Natural killer cell treated with Interleukin-12 subunit alpha and Interleukin-12 subunit beta and Interleukin-15 and Interleukin-18, amount 100 ng/mL, for 72 hours (primary cell): ENCODE results near the gene TSPEAR. TPM values are rescaled to one million over a fixed set of nuclear protein-coding genes. Genes with fewer than 3 reads are reported as not detected.

Source experiments
- ATAC-seq, 2 donors: fragments of 150-1000 bp; cut with Tn5 transposase in 1 of 2; sonication (Bioruptor Pico), chemical (Tn5 transposase) in 1 of 2; 2 replicates each; pipeline ENCODE4 v1.10.0; 2021
- DNase-seq: peaks from one replicate; pipeline ENCODE4 v3.0.0; 2022; ENCODE audit warnings: low spot score
- H3K27ac Mint-ChIP-seq, 2 donors: 1 replicate in 1 of 2; 2 replicates in 1 of 2; pipeline ENCODE4 v1.8.0; 2022; ENCODE audit warnings: mixed read lengths in 2 of 2, mild to moderate bottlenecking in 1 of 2, moderate library complexity in 1 of 2
- H3K27me3 Mint-ChIP-seq, 2 donors: 1 replicate in 1 of 2; 2 replicates in 1 of 2; pipeline ENCODE4 v1.8.0; 2022; ENCODE audit warnings: mixed read lengths in 2 of 2
- H3K36me3 Mint-ChIP-seq: one replicate; pipeline ENCODE4 v1.8.0; 2022; ENCODE audit warnings: mixed read lengths
- H3K4me1 Mint-ChIP-seq, 2 donors: 1 replicate in 1 of 2; 2 replicates in 1 of 2; pipeline ENCODE4 v1.8.0; 2022; ENCODE audit warnings: low read depth in 2 of 2, mixed read lengths in 2 of 2, mild to moderate bottlenecking in 1 of 2
- H3K4me3 Mint-ChIP-seq: one replicate; pipeline ENCODE4 v1.8.0; 2022; ENCODE audit warnings: mixed read lengths
- H3K9me3 Mint-ChIP-seq: 2 replicates; pipeline ENCODE4 v1.8.0; 2022; ENCODE audit warnings: mixed read lengths
- total RNA-seq, 2 donors: library from RNA; stranded (reverse); gene quantifications; one replicate each; pipeline ENCODE4 v1.2.3, GENCODE V29; 2022

The TSPEAR gene
- total RNA-seq, 2 donors from 2014 or later: not detected

DNA sequence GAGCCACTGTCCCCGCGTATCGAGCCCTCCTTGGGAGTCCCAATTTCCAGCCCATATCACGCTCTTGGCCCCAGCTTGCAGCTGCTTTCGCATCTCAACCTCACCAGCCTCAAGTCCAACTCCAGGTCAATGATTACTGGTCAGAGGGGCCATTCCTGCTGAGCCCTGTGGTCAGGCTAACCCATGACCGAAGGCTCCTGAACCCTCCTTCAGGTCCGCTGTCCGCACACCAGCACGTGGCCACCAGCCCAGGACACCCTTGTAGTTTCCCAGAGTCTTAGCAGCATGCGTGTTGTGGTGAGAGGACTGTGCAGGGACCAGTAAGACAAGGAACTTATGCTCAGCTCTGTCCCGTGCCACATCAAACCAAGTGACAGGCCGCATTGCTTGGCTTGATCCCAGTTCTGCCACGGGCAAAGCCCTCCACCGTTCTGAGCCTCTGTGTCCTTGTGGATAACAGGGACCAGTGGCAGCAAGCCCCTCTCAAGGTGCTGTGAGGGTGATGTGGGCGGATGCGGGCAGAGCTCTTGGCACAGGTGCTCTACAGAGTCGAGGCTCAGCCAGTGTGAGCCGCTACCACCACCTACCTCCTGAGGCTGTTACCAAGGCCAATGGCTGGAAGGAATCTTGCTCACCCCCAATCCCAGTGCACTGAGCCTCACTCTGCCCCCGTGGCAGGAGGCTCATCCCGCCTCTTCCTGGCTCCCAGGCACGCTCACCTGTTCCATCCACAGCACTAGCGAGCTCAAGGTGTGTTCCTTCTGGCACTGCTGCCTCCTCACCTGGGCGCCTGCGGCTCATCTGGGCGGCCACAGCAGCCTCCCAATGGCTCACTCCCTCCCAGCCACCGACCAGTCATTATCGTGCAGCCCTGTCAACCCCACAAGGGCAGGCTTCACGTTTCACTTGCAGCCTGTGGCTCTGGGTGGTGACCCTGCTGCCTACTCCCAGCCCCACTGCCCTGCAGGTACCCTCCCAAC, 191.7 kb downstream of the TSPEAR start:
- DNase-seq: peak; percentile 53
- no peak overlapping the region for H3K27ac Mint-ChIP-seq

DNA sequence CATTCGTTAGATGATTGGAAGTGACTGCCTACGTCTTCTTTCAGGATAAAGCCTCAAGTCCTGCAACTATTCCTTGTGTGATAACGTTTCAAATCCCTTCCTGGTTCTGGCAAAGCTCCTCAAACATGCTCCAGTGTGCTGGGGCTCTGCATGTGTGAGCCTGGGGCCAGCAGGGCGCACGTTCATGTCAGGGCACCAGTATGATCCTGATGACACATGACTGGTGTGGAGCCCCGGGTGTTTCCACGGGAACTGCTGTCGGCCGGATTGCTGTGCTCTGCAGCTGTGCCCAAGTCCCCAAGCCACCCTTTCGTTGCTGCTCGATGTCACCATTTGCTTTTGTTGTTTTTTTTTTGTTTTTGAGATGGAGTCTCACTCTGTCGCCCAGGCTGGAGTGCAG, 192.7 kb downstream of the TSPEAR start:
- no peaks in the 10 kb centered on the region for H3K9me3 Mint-ChIP-seq
- no peak overlapping the region for H3K27ac Mint-ChIP-seq
- DNase-seq (no peak), ATAC-seq (no peak)
- no peaks in the 10 kb centered on the region for H3K36me3 Mint-ChIP-seq
- H3K4me1 Mint-ChIP-seq: peaks cover 0 to 7% of the 10 kb centered on the region in 2 donors
- H3K27me3 Mint-ChIP-seq: no peaks in the 10 kb centered on the region
- no peak overlapping the region for H3K4me3 Mint-ChIP-seq

More for the DNA sequence above, 191.7 kb downstream of the TSPEAR start:
- no peaks in the 10 kb centered on the region for H3K9me3 Mint-ChIP-seq
- no peaks in the 10 kb centered on the region for H3K27me3 Mint-ChIP-seq
- ATAC-seq: no peak
- peaks cover 0 to 7% of the 10 kb centered on the region in 2 donors for H3K4me1 Mint-ChIP-seq
- no peaks in the 10 kb centered on the region for H3K36me3 Mint-ChIP-seq
- no peak overlapping the region for H3K4me3 Mint-ChIP-seq

DNA sequence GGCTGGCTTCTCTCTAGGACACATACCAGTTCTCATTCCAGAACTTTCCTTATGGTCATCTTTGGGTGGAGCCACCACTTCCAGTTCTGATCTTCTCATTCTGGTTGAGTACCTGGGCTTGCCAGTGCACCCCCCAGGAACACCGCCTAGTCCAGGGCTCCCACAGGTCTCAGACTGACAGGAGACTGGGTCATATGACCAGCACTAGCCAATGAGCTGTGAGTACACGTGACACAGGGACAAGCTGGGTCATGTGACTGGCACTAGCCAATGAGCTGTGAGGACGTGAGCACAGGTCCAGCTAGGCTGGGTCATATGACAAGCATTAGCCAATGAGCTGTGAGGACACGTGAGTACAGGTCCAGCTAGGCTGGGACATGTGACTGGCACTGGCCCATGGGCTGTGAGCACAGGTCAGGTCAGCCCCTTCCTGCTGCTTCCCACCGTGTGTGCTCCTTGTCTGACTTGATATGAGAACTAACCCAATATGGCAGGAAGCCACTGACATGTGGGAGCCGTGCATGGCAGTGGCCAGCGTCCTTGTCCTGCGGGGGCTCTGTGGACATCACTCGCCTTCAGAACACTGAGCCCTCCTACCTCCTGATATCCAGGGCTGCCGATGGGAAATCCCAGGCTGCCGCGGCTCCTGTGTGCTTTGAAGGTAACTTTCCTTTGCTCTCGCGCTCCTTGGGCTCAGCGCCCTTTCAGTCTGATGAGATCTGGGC, 194.0 kb downstream of the TSPEAR start:
- Mint-ChIP-seq H3K4me3 (no peak overlapping the region), H3K9me3 (no peaks in the 10 kb centered on the region), H3K36me3 (no peaks in the 10 kb centered on the region), H3K4me1 (peaks cover 0 to 7% of the 10 kb centered on the region in 2 donors), H3K27ac (no peak overlapping the region), H3K27me3 (no peaks in the 10 kb centered on the region)
- ATAC-seq: peak; percentile 55 to 64
- DNase-seq: no peak

DNA sequence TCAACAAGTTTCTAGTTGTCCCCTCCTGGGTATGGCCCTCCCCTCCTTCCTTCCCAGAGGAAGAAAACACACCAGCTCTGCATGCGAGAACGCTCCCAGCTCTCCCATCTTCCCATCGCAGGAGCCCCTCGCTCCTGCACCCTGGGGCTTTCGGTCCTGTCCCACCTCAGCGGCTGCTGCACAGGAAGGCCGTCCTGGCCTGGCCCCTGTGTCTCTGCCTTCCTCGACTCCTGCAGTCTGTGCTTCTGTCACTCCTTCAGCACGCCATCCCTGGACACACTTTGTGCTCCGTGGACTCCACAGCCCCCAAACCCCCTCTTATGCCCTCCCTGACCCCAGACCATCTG, 194.6 kb downstream of the TSPEAR start:
- ATAC-seq (no peak), DNase-seq (no peak)
- Mint-ChIP-seq H3K4me1 (peaks cover 0 to 7% of the 10 kb centered on the region in 2 donors), H3K9me3 (no peaks in the 10 kb centered on the region), H3K27ac (no peak overlapping the region), H3K36me3 (no peaks in the 10 kb centered on the region), H3K4me3 (no peak overlapping the region), H3K27me3 (no peaks in the 10 kb centered on the region)

DNA sequence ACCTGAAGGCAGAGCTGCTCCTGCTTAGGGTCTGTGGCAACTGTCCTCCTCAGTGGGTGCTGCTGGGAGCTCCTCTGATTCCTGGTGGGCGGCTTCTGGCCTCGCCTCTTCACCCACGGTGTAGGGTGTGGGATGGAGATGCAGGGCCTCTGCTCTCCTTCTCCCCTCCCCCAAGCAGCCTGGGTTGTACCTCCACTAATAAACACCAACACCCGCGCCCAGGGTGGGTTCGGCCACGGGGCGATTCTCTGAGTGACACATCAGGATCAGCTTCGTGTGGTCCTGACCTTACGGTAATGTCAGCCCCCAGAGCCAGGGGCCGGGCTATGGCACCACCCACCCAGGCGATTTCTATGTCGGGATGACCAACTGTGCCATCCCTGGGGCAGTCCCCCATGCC, 195.0 kb downstream of the TSPEAR start:
- no peak for DNase-seq
- Mint-ChIP-seq H3K9me3 (no peaks in the 10 kb centered on the region), H3K4me1 (peaks cover 0 to 7% of the 10 kb centered on the region in 2 donors), H3K36me3 (no peaks in the 10 kb centered on the region), H3K4me3 (no peak overlapping the region), H3K27ac (no peak overlapping the region), H3K27me3 (no peaks in the 10 kb centered on the region)
- no peak for ATAC-seq

DNA sequence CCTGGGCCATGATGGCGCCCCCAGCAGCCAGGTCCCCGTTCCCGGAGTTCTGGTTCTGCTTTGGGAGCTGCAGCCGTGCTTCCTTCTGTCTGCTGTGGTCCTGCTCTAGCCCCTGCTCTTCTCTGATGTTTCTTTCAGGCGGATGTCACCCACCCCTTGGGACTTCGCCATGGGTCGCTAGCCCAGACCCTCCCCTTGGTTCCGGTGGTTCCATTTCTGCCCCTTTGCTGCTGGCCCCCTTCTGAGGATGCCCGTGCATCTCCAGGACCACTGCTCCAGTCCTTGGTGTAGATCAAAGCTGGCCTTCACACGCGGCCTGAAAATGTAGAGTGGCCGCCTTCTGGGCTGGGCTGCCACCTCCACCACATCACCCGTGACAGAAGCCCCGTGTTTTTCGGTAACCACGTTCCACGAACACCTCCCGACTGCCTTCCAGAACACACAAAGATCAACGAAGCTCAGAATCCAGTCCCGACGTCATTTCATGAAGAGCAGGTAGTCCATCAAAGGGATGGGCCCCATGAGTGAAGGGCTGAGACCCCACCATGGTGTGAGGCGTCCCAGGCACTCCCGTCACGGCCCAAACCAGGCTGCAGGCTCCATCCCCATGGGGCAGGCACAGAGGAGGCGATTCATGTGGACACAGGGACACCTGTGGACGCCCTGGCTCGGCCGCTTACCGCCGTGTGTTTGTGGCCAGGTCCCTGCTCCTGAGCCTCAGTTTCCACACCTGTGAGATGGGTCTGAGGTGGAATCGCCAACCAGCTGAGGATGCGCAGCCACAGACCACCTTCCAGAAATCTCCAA, 195.8 kb downstream of the TSPEAR start:
- Mint-ChIP-seq H3K9me3 (no peaks in the 10 kb centered on the region), H3K4me1 (peaks cover 0 to 7% of the 10 kb centered on the region in 2 donors), H3K4me3 (no peak overlapping the region), H3K27me3 (no peaks in the 10 kb centered on the region), H3K36me3 (no peaks in the 10 kb centered on the region), H3K27ac (no peak overlapping the region)
- ATAC-seq: no peak
- no peak for DNase-seq

DNA sequence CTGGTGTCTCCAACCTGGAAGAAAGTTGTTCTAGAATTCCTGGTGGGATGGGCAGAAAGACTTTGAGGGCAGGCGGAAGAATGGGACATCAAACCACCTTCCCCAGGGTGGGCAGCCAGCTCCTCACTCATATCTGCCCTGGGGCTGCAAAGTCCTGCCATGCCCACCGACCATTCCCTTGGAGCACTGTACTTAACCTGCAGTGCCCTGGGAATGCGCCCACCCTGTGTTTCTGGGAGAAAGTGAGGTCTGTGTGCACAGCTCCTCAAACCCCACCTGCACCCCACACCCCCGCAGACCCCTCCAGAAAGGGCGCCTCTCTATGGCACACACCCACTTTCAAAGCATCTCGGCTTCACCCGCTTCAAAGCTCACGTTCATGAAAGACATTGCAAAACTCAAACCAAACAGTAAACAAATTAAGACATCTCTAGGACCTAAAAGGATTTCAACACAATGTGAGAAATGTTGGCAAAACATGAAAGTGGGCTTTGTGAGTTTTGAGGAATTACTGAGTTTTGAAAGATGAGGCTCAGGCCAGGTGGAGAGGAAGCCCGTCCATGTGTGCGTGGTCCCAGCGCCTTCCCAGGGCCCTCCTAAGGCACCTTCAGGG, 196.5 kb downstream of the TSPEAR start:
- no peak overlapping the region for H3K4me3 Mint-ChIP-seq
- ATAC-seq (no peak), DNase-seq (no peak)
- H3K27ac Mint-ChIP-seq: no peak overlapping the region
- H3K9me3 Mint-ChIP-seq: no peaks in the 10 kb centered on the region
- H3K36me3 Mint-ChIP-seq: no peaks in the 10 kb centered on the region
- no peaks in the 10 kb centered on the region for H3K27me3 Mint-ChIP-seq
- H3K4me1 Mint-ChIP-seq: peaks cover 0 to 7% of the 10 kb centered on the region in 2 donors

DNA sequence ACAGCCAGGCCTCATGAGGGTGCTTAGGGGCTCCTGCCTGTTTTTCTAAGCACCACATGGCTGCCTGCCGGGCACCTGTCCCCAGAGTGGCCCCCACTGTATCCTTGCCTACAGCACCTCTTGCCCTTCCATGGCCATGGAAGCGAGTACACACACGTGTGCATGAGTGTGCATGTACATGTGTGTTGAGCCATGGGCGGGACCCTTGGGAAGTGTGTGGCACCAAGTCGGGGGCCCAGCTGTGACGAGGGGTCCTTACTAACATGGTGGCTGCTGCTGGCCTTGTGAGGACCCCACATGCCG, 197.2 kb downstream of the TSPEAR start:
- ATAC-seq (no peak), DNase-seq (no peak)
- no peaks in the 10 kb centered on the region for H3K27me3 Mint-ChIP-seq
- H3K4me1 Mint-ChIP-seq: peaks cover 0 to 7% of the 10 kb centered on the region in 2 donors
- H3K4me3 Mint-ChIP-seq: no peak overlapping the region
- H3K36me3 Mint-ChIP-seq: no peaks in the 10 kb centered on the region
- H3K9me3 Mint-ChIP-seq: no peaks in the 10 kb centered on the region
- no peak overlapping the region for H3K27ac Mint-ChIP-seq

DNA sequence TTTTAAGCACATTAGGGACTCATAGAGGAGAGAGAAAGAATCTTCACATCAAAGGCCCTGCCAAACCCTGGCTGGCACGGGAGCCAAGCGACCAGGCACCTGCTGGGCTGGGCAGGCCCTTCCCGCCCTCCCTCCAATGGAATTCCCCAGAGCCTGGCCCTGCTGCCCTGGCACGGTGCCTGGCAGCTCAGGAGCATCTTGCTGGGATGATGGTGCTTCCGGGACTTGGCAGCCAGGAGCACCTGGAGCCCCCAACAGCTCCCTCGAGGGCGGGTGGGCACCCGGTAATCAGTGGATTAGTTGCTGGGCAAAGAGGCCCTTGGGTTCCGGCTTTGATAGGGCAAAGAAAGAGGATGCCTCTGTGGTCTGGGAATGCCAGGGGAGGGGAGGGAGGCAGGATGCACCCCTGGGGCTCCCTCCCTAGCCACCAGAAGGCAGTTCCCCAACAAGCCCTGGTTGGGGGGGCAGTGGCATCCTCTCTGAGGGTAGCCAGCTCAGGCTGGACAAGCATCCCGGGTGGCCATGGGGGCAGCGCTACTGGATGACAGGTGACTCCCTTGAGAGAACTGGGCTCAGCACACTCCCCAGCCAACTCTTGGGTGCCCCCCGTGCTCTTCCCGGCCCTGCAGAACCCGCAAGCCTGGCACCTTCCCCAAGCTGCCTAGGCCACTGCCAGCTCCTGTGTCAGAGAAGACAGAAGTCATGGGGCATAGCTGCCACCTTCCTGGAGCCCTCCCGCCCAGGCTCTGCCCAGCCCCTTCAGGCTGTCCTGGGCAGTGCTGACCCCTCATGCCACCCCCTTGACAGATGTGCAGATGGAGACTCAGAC, 197.8 kb downstream of the TSPEAR start:
- Mint-ChIP-seq H3K4me1 (peaks cover 0 to 7% of the 10 kb centered on the region in 2 donors), H3K27me3 (no peaks in the 10 kb centered on the region), H3K9me3 (no peaks in the 10 kb centered on the region), H3K36me3 (no peaks in the 10 kb centered on the region), H3K27ac (no peak overlapping the region), H3K4me3 (no peak overlapping the region)
- no peak for ATAC-seq
- no peak for DNase-seq

DNA sequence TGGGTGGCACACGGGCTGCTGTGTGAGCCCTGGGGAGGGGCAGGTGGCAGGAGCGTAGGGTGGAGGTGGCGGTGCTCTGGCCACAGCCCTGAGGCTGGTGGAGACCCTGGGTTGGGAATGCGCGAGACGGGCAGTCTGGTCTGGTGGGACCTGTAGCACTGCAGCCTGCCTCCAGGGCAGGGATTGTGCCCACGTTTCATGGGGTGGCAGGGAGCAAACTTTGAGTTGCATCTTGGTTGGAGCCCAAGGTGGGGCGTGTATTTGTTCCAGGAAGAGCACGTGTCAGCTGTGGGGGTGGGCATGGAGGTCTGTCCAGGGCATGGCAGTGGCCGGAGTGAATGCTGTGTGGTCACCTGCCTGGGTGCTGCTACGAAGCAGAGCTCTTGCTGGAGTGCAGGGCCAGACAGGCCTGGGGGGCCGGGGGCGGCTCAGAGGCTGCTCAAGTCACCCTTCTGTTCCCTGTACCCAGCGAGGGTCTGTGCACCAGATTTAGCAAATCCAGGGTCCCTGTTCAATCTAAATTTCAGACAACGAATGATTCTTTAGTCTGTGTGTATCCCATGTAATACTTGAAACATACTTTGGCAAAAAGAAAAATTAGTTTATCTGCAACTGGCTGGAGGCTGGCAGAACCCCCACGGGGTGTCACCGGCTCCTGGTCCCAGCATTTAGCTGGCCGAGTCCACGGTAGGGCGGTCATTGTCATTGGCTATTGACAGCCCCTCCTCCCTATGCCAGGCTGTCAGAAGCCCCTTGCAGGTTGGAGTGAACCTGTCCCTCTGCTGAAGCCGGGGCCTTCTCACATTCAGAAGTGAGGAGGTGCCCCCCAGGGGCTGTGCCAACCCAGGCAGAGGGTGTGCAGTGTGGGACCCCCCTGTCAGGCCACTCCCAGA, 198.6 kb downstream of the TSPEAR start:
- H3K27ac Mint-ChIP-seq: no peak overlapping the region
- H3K27me3 Mint-ChIP-seq: no peaks in the 10 kb centered on the region
- H3K9me3 Mint-ChIP-seq: no peaks in the 10 kb centered on the region
- H3K4me3 Mint-ChIP-seq: no peak overlapping the region
- ATAC-seq (no peak), DNase-seq (no peak)
- H3K36me3 Mint-ChIP-seq: no peaks in the 10 kb centered on the region
- peaks cover 0 to 7% of the 10 kb centered on the region in 2 donors for H3K4me1 Mint-ChIP-seq

DNA sequence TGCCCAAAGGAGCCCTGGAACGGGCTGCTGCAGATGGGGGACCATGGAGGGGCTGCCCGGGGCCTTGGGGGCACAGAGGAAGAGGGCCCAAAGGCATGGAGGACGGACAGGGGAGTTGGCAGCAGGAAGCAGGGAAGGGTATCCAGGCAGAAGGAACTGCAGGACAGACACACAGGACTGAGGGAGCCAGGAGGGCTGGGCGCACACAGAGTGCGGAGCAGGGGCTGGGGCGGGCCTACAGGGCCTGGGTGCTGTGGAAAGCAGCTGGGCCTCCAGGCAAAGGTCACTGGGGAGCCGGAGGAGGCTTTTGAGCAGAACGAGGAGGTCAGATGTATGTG, 199.5 kb downstream of the TSPEAR start:
- Mint-ChIP-seq H3K27ac (no peak overlapping the region), H3K36me3 (no peaks in the 10 kb centered on the region), H3K4me3 (no peak overlapping the region), H3K27me3 (no peaks in the 10 kb centered on the region), H3K9me3 (no peaks in the 10 kb centered on the region), H3K4me1 (peaks cover 0 to 2% of the 10 kb centered on the region in 2 donors)
- ATAC-seq (no peak), DNase-seq (no peak)

DNA sequence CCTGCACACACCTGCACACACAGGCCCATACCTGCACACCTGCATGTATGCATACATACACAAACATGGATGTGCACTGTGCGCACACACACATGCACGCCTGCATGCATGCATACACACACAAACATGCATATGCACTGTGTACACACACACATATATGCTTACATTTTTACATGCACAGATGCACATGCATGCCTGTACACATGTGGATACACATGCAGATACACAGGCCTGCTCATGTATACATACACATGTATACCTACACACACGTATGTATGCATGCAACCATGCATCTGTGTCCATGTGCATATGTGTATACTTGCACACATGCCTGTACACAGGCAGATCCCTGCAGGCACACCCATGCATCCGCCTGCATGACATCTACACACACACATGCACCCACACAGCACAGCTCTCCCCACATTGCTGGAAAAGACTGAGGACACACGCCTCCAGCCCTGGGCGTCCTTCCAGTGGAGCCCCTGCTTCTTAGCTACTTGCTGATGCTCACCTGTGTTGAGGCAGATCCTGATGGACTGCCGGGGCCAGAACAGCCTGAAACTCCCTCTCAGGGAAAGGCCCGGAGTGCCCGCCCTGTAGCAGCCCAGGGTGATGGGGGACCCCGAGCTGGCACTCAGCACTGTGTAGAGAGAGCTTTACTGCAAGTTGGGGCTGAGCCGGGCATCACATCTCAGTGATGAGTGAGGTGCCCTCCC, 200.0 kb downstream of the TSPEAR start:
- DNase-seq: no peak
- no peaks in the 10 kb centered on the region for H3K4me1 Mint-ChIP-seq
- no peak overlapping the region for H3K27ac Mint-ChIP-seq
- no peaks in the 10 kb centered on the region for H3K36me3 Mint-ChIP-seq
- H3K4me3 Mint-ChIP-seq: no peak overlapping the region
- no peaks in the 10 kb centered on the region for H3K27me3 Mint-ChIP-seq
- H3K9me3 Mint-ChIP-seq: no peaks in the 10 kb centered on the region
- no peak for ATAC-seq
